ENCODE data around the gene MARF1. TPM values are rescaled to one million over a fixed set of nuclear protein-coding genes. Genes with fewer than 3 reads are reported as not detected.
"Not testable (repeated sequence)": the region's sequence is repeated elsewhere in the genome, so short reads cannot be mapped to it uniquely, and the experiment has no call there.

MARF1 gene
- total RNA-seq, 1 donor from 2014 or later: 70.5 TPM

DNA sequence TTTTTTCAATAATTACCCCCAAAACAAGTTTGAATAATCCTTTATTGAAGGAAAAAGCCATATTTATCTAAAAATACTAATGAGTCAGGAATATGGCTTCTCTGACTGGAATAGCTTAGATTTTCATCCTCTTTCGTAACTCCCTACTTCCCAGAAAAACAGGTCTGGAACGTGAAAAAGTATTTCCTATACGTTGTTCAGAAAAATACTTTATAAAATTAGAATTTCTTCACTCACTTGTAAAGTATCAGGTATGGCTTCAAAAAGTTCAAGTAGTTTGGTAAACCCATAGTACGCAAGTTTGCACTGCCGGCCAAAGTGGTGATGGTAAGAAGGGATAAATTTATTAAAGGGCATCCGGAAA lies 33.7 kb downstream of the MARF1 start:
- no peak overlapping the region for H3K27ac Mint-ChIP-seq (ENCODE audit: unreplicated experiment)
- peaks cover 4% of the 10 kb centered on the region for H3K27me3 Mint-ChIP-seq (ENCODE audit: unreplicated experiment)
- peaks cover 11% of the 10 kb centered on the region for H3K36me3 Mint-ChIP-seq (ENCODE audit: unreplicated experiment)
- TF ChIP-seq, protein P1, sequence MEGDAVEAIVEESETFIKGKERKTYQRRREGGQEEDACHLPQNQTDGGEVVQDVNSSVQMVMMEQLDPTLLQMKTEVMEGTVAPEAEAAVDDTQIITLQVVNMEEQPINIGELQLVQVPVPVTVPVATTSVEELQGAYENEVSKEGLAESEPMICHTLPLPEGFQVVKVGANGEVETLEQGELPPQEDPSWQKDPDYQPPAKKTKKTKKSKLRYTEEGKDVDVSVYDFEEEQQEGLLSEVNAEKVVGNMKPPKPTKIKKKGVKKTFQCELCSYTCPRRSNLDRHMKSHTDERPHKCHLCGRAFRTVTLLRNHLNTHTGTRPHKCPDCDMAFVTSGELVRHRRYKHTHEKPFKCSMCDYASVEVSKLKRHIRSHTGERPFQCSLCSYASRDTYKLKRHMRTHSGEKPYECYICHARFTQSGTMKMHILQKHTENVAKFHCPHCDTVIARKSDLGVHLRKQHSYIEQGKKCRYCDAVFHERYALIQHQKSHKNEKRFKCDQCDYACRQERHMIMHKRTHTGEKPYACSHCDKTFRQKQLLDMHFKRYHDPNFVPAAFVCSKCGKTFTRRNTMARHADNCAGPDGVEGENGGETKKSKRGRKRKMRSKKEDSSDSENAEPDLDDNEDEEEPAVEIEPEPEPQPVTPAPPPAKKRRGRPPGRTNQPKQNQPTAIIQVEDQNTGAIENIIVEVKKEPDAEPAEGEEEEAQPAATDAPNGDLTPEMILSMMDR (IDR thresholded peaks at IDR 0.05; ENCODE audit: partially characterized antibody, unreplicated experiment): no peak
- H3K9me3 Mint-ChIP-seq (ENCODE audit: unreplicated experiment): peaks cover 3% of the 10 kb centered on the region
- DNase-seq: no peak
- H3K4me3 Mint-ChIP-seq (ENCODE audit: unreplicated experiment): no peak overlapping the region
- peaks cover 4% of the 10 kb centered on the region for H3K4me1 Mint-ChIP-seq (ENCODE audit: low read depth, unreplicated experiment)

DNA sequence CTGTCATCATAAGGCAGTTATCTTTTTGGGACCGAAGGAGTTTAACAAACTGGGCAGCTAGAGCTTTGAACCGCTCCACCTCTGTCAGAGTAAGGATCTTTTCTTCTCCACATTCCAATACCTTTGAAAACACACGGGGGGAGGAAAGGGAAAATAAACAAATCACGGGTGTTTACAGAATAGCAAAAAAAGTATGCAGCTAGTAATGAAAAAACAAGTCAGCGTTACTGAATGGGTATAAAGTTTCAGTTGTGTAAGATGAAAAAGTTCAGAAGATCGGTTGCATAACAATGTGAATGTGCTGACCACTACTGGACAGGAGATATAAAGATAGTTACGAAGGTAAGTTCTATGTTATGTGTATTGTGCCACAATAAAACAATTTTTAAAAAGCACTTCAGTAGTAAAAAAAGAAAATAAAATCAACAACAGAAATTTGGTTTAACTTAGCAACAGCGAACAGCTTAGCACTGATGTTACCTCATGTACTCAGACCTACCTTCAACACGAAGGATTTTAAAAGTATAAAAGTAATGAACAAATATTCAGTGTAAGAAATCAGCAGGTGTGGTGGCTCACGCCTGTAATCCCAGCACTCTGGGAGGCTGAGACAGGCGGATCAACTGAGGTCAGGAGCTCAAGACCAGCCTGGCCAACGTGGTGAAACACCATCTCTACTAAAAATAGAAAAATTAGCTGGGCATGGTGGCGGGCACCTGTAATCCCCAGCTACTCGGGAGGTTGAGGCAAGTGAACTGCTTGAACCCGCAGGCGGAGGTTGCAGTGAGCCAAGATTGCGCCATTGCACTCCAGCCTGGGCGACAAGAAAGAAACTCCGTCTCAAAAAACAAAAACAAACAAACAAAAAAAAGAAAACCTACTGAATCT lies 34.3 kb downstream of the MARF1 start:
- peaks cover 3% of the 10 kb centered on the region for H3K9me3 Mint-ChIP-seq (ENCODE audit: unreplicated experiment)
- no peak overlapping the region for H3K27ac Mint-ChIP-seq (ENCODE audit: unreplicated experiment)
- no peak for DNase-seq
- TF ChIP-seq, protein P1 (IDR thresholded peaks at IDR 0.05; ENCODE audit: partially characterized antibody, unreplicated experiment): no peak
- H3K4me1 Mint-ChIP-seq (ENCODE audit: low read depth, unreplicated experiment): peaks cover 4% of the 10 kb centered on the region
- no peak overlapping the region for H3K4me3 Mint-ChIP-seq (ENCODE audit: unreplicated experiment)
- peaks cover 6% of the 10 kb centered on the region for H3K27me3 Mint-ChIP-seq (ENCODE audit: unreplicated experiment)
- peaks cover 16% of the 10 kb centered on the region for H3K36me3 Mint-ChIP-seq (ENCODE audit: unreplicated experiment)

DNA sequence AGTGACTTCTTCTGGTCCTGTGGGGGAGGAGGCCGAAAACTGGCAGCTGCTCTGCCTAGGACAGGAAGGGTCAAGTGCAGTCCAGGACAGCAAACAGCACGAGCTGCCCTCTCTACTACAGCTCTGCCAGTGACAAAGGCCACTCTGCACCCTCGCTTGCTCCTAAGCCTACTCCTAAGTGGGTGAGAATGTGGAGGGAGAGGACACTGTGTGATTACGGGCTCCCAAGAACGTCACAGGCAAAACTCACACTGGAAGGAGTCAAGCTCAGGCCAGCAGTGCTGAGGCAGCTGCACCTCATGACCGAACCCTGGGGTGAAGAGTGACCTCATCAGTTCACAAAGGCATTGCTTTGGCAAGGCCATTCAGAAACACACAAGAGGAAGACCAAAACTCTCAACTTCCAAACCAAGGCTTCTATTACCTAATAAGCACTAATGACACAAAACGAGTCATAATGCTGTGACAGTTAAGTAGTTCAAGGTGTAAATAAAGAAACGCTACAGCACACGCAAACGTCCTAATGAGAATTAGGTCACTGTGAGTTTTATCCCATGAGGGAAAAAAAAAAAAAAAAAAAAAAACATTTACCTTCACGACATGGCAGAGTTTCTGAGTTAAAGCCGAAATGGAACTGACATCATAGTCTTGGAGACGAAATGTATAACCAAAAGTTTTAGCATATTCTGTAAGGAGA lies 35.1 kb downstream of the MARF1 start:
- peaks cover 3% of the 10 kb centered on the region for H3K9me3 Mint-ChIP-seq (ENCODE audit: unreplicated experiment)
- no peak overlapping the region for H3K4me3 Mint-ChIP-seq (ENCODE audit: unreplicated experiment)
- no peak for DNase-seq
- H3K27me3 Mint-ChIP-seq (ENCODE audit: unreplicated experiment): peaks cover 6% of the 10 kb centered on the region
- peaks cover 4% of the 10 kb centered on the region for H3K4me1 Mint-ChIP-seq (ENCODE audit: low read depth, unreplicated experiment)
- H3K27ac Mint-ChIP-seq (ENCODE audit: unreplicated experiment): no peak overlapping the region
- peaks cover 16% of the 10 kb centered on the region for H3K36me3 Mint-ChIP-seq (ENCODE audit: unreplicated experiment)
- TF ChIP-seq, protein P1 (IDR thresholded peaks at IDR 0.05; ENCODE audit: partially characterized antibody, unreplicated experiment): no peak

DNA sequence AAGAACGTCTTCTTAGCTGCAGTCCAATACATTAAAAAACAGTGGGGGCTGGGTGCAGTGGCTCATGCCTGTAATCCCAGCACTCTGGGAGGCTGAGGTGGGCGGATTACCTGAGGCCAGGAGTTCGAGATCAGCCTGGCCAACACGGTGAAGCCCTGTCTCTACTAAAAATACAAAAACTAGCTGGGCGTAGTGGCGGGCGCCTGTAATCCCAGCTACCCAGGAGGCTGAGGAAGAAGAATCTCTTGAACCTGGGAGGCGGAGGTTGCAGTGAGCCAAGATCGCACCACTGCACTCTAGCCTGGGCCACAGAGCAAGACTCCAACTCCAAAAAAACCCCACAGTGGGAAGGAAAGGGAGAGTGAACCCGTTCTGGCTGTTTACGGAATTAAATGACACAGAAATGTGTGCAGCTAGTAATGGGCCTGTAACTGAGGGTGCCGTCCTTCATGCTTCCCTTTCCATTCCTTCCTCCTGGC lies 35.7 kb downstream of the MARF1 start:
- H3K36me3 Mint-ChIP-seq (ENCODE audit: unreplicated experiment): peaks cover 16% of the 10 kb centered on the region

DNA sequence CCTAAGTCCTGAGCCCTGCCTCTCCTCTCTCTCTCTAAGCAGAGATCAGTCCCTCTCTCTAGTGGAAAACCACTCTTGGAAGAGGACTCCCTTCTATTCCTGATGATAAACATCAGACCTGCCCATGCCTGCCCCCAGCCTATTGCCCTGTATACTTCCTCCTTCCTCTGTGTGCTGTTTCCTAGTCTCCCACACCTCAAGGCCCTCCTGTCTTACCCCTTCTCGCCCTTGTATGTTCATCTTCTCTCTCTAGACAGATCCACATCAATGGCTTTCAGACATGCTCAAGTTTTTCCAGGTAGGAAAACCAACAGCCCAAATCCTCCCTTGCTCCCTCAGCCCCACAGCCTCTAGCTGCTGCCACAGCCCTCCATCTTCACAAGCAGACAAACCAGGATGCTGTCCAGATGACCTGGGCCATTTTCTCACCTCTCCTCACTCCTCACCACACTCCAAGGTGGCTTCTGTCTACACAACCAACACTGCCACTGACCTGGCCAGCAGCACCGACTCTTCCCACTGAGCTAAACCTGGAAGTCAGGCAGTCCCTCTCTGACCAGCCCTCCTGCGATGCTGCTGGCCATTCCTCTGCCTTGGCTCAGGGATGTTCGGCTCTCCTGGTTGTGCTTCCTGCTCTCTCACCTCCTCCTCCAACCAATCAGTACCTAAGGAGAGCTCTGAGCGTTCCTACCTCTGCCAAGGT lies 36.3 kb downstream of the MARF1 start:
- peaks cover 16% of the 10 kb centered on the region for H3K36me3 Mint-ChIP-seq (ENCODE audit: unreplicated experiment)
- peaks cover 6% of the 10 kb centered on the region for H3K27me3 Mint-ChIP-seq (ENCODE audit: unreplicated experiment)
- H3K9me3 Mint-ChIP-seq (ENCODE audit: unreplicated experiment): peaks cover 3% of the 10 kb centered on the region
- H3K27ac Mint-ChIP-seq (ENCODE audit: unreplicated experiment): peak overlapping the region; percentile 18
- TF ChIP-seq, protein P1 (IDR thresholded peaks at IDR 0.05; ENCODE audit: partially characterized antibody, unreplicated experiment): no peak
- peaks cover 4% of the 10 kb centered on the region for H3K4me1 Mint-ChIP-seq (ENCODE audit: low read depth, unreplicated experiment)
- peak overlapping the region; percentile 55 for H3K4me3 Mint-ChIP-seq (ENCODE audit: unreplicated experiment)
- DNase-seq: no peak

More for the DNA sequence above, 35.7 kb downstream of the MARF1 start:
- not testable (repeated sequence) for H3K4me1 Mint-ChIP-seq (ENCODE audit: low read depth, unreplicated experiment); H3K27ac Mint-ChIP-seq (ENCODE audit: unreplicated experiment); H3K9me3 Mint-ChIP-seq (ENCODE audit: unreplicated experiment); DNase-seq; H3K27me3 Mint-ChIP-seq (ENCODE audit: unreplicated experiment); H3K4me3 Mint-ChIP-seq (ENCODE audit: unreplicated experiment)
